ACC112 (cell line): ENCODE data around the gene CTNS.

Source experiments
- H2AFZ ChIP-seq: fragments of 200-600 bp; sonication (generic); one replicate; pipeline ENCODE4 v1.6.0; 2017; ENCODE audit warnings: antibody characterized with exemption, low read length; ENCODE audit not compliant: unreplicated experiment
- H3K27ac ChIP-seq: fragments of 200-600 bp; sonication (generic); 2 replicates; pipeline ENCODE4 v1.5.1; 2014; ENCODE audit warnings: low read depth, mild to moderate bottlenecking, antibody characterized with exemption, low read length, moderate library complexity
- H3K27me3 ChIP-seq: fragments of 200-600 bp; sonication (generic); 2 replicates; pipeline ENCODE4 v1.6.1; 2014; ENCODE audit warnings: mild to moderate bottlenecking, antibody characterized with exemption, low read length, moderate library complexity, mixed read lengths; ENCODE audit not compliant: insufficient read depth
- H3K36me3 ChIP-seq: fragments of 200-600 bp; sonication (generic); 2 replicates; pipeline ENCODE4 v1.6.1; 2016; ENCODE audit warnings: mild to moderate bottlenecking, antibody characterized with exemption, low read length, moderate library complexity, mixed read lengths; ENCODE audit not compliant: insufficient read depth
- H3K4me1 ChIP-seq: fragments of 200-600 bp; sonication (generic); one replicate; pipeline ENCODE4 v1.6.1; 2016; ENCODE audit warnings: low read length, mixed read lengths; ENCODE audit not compliant: insufficient read depth, unreplicated experiment, control insufficient read depth
- H3K4me3 ChIP-seq: fragments of 200-600 bp; sonication (generic); 2 replicates; pipeline ENCODE4 v1.5.1; 2014; ENCODE audit warnings: mild to moderate bottlenecking, low read depth, low read length
- H3K79me2 ChIP-seq: fragments of 200-600 bp; sonication (generic); one replicate; pipeline ENCODE4 v1.6.0; 2016; ENCODE audit warnings: low read length; ENCODE audit not compliant: control insufficient read depth, unreplicated experiment, insufficient read depth

CTNS gene

DNA sequence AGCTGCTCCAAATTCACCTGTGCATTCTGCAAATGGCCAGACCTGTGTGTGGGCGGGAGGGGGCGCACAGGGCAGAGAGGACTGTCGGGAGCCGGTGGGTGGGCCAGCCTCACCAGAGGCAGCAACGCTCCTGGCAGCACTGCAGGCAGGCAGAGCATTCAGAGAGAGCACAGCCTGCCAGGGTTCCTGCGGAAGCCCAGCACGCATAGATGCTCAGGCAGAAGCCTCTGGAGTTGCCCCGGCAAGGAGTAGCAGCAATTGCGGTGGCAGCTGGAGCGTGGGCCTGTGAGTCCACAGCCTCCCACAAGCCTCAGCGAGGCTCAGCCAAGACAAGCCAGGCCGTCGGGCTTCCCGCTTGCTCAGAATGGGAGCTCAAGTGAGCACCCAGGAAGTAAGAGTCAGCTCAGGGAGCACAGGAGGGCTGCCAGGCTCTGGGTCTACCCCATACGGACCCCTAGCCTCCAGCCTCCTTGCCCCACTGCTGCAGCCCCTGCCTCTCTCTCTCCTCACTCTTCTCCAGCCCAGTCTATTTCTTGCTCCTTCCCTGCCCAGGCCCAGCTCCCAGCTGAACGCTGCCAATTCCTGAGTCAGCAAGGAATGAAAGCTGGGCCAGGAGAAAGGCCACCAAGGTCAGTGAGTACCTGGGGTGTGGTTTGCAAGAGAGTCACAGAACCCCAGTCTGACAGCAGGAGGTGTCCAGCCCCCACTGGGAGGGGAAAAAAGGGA is 41.7 kb downstream of the CTNS start:
- Histone ChIP-seq H3K79me2 (no peaks in the 10 kb centered on the region), H2AFZ (no peak overlapping the region), H3K27ac (no peak overlapping the region), H3K4me3 (no peak overlapping the region), H3K36me3 (no peaks in the 10 kb centered on the region), H3K4me1 (no peaks in the 10 kb centered on the region), H3K27me3 (no peaks in the 10 kb centered on the region)

GRCh38 chr17:3678821-3679530 is 42.4 kb downstream of the CTNS start:
- Histone ChIP-seq H3K79me2 (no peaks in the 10 kb centered on the region), H3K36me3 (no peaks in the 10 kb centered on the region), H3K4me1 (no peaks in the 10 kb centered on the region)

GRCh38 chr17:3679531-3680126 is 43.1 kb downstream of the CTNS start:
- no peaks in the 10 kb centered on the region for H3K36me3 ChIP-seq
- H2AFZ ChIP-seq = no peak overlapping the region
- no peaks in the 10 kb centered on the region for H3K4me1 ChIP-seq
- no peak overlapping the region for H3K27ac ChIP-seq
- H3K79me2 ChIP-seq = no peaks in the 10 kb centered on the region
- no peak overlapping the region for H3K4me3 ChIP-seq
- no peaks in the 10 kb centered on the region for H3K27me3 ChIP-seq

More at GRCh38 chr17:3678821-3679530, 42.4 kb downstream of the CTNS start:
- Histone ChIP-seq H3K27me3 (no peaks in the 10 kb centered on the region), H3K27ac (no peak overlapping the region), H3K4me3 (no peak overlapping the region), H2AFZ (no peak overlapping the region)

GRCh38 chr17:3681057-3681456 is 44.5 kb downstream of the CTNS start:
- Histone ChIP-seq H2AFZ (no peak overlapping the region), H3K4me1 (no peaks in the 10 kb centered on the region), H3K4me3 (no peak overlapping the region), H3K79me2 (no peaks in the 10 kb centered on the region), H3K27ac (no peak overlapping the region), H3K36me3 (no peaks in the 10 kb centered on the region), H3K27me3 (no peaks in the 10 kb centered on the region)

DNA sequence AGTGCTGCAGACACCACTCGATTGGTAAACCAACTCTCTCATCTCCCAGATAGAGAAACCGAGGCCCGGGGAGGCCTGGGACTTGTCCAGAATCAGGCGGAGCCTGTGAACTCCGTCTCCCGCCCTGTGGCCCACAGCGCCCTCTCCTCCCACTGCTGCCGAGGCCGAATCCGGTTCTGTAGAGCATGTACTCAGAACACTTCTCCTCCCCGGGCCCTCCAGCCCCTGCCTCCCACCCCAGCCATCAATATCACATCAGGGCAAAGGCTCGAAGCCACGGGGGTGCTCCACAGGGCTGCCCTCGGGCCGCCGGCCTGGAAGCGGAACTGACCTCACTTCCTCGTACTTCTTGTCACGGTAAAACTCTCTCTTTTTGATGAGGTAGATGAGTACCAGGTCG is 45.0 kb downstream of the CTNS start:
- no peaks in the 10 kb centered on the region for H3K4me1 ChIP-seq
- no peaks in the 10 kb centered on the region for H3K27me3 ChIP-seq
- no peak overlapping the region for H3K27ac ChIP-seq
- H3K79me2 ChIP-seq = no peaks in the 10 kb centered on the region
- H2AFZ ChIP-seq = no peak overlapping the region
- H3K4me3 ChIP-seq = no peak overlapping the region
- H3K36me3 ChIP-seq = no peaks in the 10 kb centered on the region

DNA sequence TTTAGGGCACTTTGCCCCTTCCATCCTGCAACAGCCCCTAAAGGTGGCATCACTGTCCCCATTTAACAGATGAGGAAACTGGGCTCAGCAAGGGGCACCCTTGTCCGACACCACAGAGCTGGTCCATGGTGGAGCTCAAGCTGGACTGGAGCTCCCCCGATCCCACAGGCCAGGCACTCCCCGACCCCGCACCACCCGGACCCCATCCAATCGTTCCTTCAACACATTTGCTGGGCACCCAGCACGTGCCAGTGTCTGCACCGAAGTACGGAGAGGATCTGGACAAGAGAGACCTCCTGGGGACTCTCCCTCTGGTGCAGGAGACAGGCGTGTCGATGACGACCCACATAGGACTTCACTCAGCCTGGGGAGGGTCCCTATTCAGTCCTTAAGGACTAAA is 45.5 kb downstream of the CTNS start:
- no peaks in the 10 kb centered on the region for H3K36me3 ChIP-seq
- no peaks in the 10 kb centered on the region for H3K79me2 ChIP-seq
- H3K27ac ChIP-seq = no peak overlapping the region
- no peaks in the 10 kb centered on the region for H3K4me1 ChIP-seq
- no peaks in the 10 kb centered on the region for H3K27me3 ChIP-seq
- H2AFZ ChIP-seq = no peak overlapping the region
- no peak overlapping the region for H3K4me3 ChIP-seq

DNA sequence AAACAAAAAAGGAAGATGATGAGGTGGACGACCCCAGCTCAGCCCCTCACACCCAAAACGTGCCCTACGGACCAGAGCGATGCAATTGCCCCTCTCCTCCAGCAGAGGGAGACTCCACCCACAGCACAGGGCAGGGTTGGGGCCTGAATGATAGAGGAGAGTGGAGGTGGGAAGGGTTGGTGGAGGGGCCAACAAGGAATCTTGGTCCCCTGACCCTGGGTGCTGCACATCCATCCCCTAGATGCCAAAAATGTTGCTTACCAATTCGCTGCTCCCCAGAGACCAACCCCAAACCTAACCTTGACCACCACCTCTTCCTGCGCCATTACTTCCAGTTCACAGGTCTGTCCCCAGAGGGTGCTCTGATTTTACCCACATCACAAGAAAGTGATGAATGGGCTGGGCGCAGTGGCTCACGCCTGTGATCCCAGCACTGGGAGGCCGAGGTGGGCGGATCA is 46.5 kb downstream of the CTNS start:
- Histone ChIP-seq H3K4me3 (no peak overlapping the region), H3K27ac (no peak overlapping the region), H3K27me3 (no peaks in the 10 kb centered on the region), H2AFZ (no peak overlapping the region), H3K79me2 (no peaks in the 10 kb centered on the region), H3K36me3 (no peaks in the 10 kb centered on the region), H3K4me1 (no peaks in the 10 kb centered on the region)

- H3K4me1 ChIP-seq = no peaks in the 10 kb centered on the region
- no peaks in the 10 kb centered on the region for H3K79me2 ChIP-seq
- H3K27me3 ChIP-seq = no peaks in the 10 kb centered on the region
- H3K4me3 ChIP-seq = no peak overlapping the region
- H2AFZ ChIP-seq = no peak overlapping the region
- no peaks in the 10 kb centered on the region for H3K36me3 ChIP-seq
- no peak overlapping the region for H3K27ac ChIP-seq
Measured at GRCh38 chr17:3685174-3685573, 48.6 kb downstream of the CTNS start.

GRCh38 chr17:3688027-3688553 is 51.5 kb downstream of the CTNS start:
- H3K4me1 ChIP-seq = no peaks in the 10 kb centered on the region
- H3K27ac ChIP-seq = no peak overlapping the region
- H3K36me3 ChIP-seq = no peaks in the 10 kb centered on the region
- H3K79me2 ChIP-seq = no peaks in the 10 kb centered on the region
- H3K4me3 ChIP-seq = no peak overlapping the region
- H2AFZ ChIP-seq = no peak overlapping the region
- no peaks in the 10 kb centered on the region for H3K27me3 ChIP-seq

- Histone ChIP-seq H3K27ac (no peak overlapping the region), H3K4me3 (no peak overlapping the region)
Measured at GRCh38 chr17:3688852-3689261, 52.3 kb downstream of the CTNS start.

More at GRCh38 chr17:3688852-3689261, 52.3 kb downstream of the CTNS start:
- no peak overlapping the region for H2AFZ ChIP-seq
- no peaks in the 10 kb centered on the region for H3K4me1 ChIP-seq
- no peaks in the 10 kb centered on the region for H3K36me3 ChIP-seq
- H3K79me2 ChIP-seq = no peaks in the 10 kb centered on the region
- H3K27me3 ChIP-seq = no peaks in the 10 kb centered on the region
